ENCODE results near the gene DYNC1H1. TPM values are rescaled to one million over a fixed set of nuclear protein-coding genes. Genes with fewer than 3 reads are reported as not detected.

DYNC1H1 gene
- polyA plus RNA-seq, 1 donor from 2014 or later = 298 TPM

- Histone ChIP-seq H4K20me1 (ENCODE audit: insufficient read depth) (no peaks in the 10 kb centered on the region), H3K27ac (ENCODE audit: low read length) (no peak overlapping the region), H3K4me3 (ENCODE audit: low read length) (no peak overlapping the region), H3K36me3 (ENCODE audit: insufficient read depth, low read length) (peaks cover 22% of the 10 kb centered on the region), H3F3A (ENCODE audit: insufficient read depth, low read length, poor library complexity, severe bottlenecking) (no peaks in the 10 kb centered on the region), H3K9me3 (ENCODE audit: low read length) (no peaks in the 10 kb centered on the region), H2AFZ (ENCODE audit: low read depth, low read length) (no peak overlapping the region), H3K4me2 (ENCODE audit: low read length) (no peak overlapping the region), H3K9ac (ENCODE audit: low read length) (no peak overlapping the region), H3K79me2 (replicated peaks; ENCODE audit: insufficient read depth, low read length) (no peaks in the 10 kb centered on the region), H3K27me3 (ENCODE audit: insufficient read depth, low read depth, low read length) (no peaks in the 10 kb centered on the region), H3K9me2 (ENCODE audit: insufficient read depth, low read length) (no peaks in the 10 kb centered on the region)
- TF ChIP-seq MXI1 (conservative IDR thresholded peaks at IDR 0.05; ENCODE audit: poor library complexity, severe bottlenecking) = no peak
- TF ChIP-seq POLR2AphosphoS5 (IDR thresholded peaks at IDR 0.05) = no peak
- TF ChIP-seq REST (IDR thresholded peaks at IDR 0.05; ENCODE audit: borderline replicate concordance) = no peak
- no peak for TF ChIP-seq EZH2 (IDR thresholded peaks at IDR 0.05; ENCODE audit: borderline replicate concordance, insufficient read depth, low read length, poor library complexity, severe bottlenecking)
- no peak for TF ChIP-seq CTCF (IDR thresholded peaks at IDR 0.05; ENCODE audit: poor library complexity, severe bottlenecking)
- TF ChIP-seq RAD21 (conservative IDR thresholded peaks at IDR 0.05) = no peak
- TF ChIP-seq SMC3 (conservative IDR thresholded peaks at IDR 0.05; ENCODE audit: poor library complexity) = no peak
- TF ChIP-seq EP300 (conservative IDR thresholded peaks at IDR 0.05; ENCODE audit: poor library complexity, severe bottlenecking) = no peak
- TF ChIP-seq TAF1 (IDR thresholded peaks at IDR 0.05; ENCODE audit: low read depth) = no peak
Measured at GRCh38 chr14:102019006-102019540, 54.7 kb downstream of the DYNC1H1 start.

GRCh38 chr14:102020058-102020971 lies 55.9 kb downstream of the DYNC1H1 start:
- Histone ChIP-seq H3K36me3 (ENCODE audit: insufficient read depth, low read length) (peaks cover 22% of the 10 kb centered on the region), H3K4me2 (ENCODE audit: low read length) (no peak overlapping the region), H3K27ac (ENCODE audit: low read length) (no peak overlapping the region), H3F3A (ENCODE audit: insufficient read depth, low read length, poor library complexity, severe bottlenecking) (no peaks in the 10 kb centered on the region), H3K9me2 (ENCODE audit: insufficient read depth, low read length) (no peaks in the 10 kb centered on the region), H3K9ac (ENCODE audit: low read length) (no peak overlapping the region), H3K4me3 (ENCODE audit: low read length) (no peak overlapping the region), H3K79me2 (replicated peaks; ENCODE audit: insufficient read depth, low read length) (no peaks in the 10 kb centered on the region), H4K20me1 (ENCODE audit: insufficient read depth) (no peaks in the 10 kb centered on the region), H3K27me3 (ENCODE audit: insufficient read depth, low read depth, low read length) (no peaks in the 10 kb centered on the region), H2AFZ (ENCODE audit: low read depth, low read length) (no peak overlapping the region), H3K9me3 (ENCODE audit: low read length) (no peaks in the 10 kb centered on the region)
- TF ChIP-seq SMC3 (conservative IDR thresholded peaks at IDR 0.05; ENCODE audit: poor library complexity) (no peak), CTCF (IDR thresholded peaks at IDR 0.05; ENCODE audit: poor library complexity, severe bottlenecking) (no peak), EZH2 (IDR thresholded peaks at IDR 0.05; ENCODE audit: borderline replicate concordance, insufficient read depth, low read length, poor library complexity, severe bottlenecking) (no peak), REST (IDR thresholded peaks at IDR 0.05; ENCODE audit: borderline replicate concordance) (no peak)
